HG03342 (cell line): ENCODE results near the gene NBPF9.
"Not testable (repeated sequence)": the region's sequence is repeated elsewhere in the genome, so short reads cannot be mapped to it uniquely, and the experiment has no call there.

Source experiments
- ATAC-seq: cut with Tn5 transposase; IDR thresholded peaks from one replicate; pipeline ENCODE4 v1.9.1; 2021; ENCODE audit warnings: mild to moderate bottlenecking, moderate library complexity; ENCODE audit not compliant: unreplicated experiment

NBPF9 gene

GRCh38 chr1:149016626-149017025, 86.7 kb downstream of the NBPF9 start:
- ATAC-seq = not testable (repeated sequence)

DNA sequence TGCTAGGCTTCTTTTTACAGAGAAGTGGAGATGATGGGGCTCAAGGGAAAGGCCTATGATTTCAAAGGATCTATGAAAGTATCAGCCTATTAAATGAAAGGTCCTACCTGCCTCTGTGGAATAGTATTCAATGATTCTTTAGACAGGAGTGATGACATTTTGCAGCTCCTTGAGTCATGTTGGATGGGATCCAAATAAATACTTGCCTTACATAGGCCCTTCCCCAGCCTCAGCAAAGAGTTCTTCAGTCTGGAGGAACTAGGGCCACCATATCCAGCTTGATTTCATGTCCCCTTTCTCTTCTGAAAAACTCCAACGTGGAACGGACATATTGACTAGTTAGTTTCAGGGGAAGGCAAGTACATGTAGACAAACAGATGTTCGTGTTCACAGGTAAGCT, 87.8 kb downstream of the NBPF9 start:
- not testable (repeated sequence) for ATAC-seq

- not testable (repeated sequence) for ATAC-seq
Observed at GRCh38 chr1:149013513-149013912, 89.8 kb downstream of the NBPF9 start.

DNA sequence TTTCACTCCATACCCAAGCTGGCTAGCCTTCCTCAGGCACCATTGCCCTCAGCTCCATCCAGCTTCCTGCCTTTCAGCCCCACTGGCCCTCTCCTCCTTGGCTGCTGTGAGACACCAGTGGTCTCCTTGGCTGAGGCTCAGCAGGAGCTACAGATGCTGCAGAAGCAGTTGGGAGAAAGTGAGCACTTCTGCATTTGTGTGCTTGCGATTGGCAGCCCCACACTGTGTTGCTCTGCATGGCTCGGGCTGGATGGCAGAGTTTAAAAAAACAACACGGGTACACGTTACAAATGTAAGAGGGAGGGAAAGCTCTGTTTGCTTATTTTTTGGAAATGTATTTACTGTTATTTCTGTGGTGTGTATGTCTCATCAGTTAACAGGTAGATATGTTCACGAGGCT, 90.8 kb downstream of the NBPF9 start:
- ATAC-seq = not testable (repeated sequence)

DNA sequence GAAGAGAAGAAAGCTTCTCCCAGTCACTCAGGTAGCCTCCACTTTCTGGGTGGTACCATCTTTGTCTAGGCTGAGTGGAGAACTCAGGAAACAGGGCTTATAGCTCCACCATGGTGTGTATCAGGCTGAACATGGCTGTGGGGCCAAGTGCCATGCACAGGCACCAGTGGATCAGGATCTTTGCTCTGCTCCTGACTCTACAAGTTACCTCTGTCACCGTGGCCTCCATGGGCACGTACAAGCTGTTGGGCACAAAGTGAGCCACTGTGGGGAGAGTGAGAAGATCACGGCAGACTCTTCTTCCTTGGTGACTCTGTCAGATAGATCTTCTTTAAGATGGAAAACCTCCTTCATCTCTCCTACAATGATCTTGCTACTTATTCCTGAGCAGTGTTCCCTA, 93.6 kb downstream of the NBPF9 start:
- not testable (repeated sequence) for ATAC-seq

DNA sequence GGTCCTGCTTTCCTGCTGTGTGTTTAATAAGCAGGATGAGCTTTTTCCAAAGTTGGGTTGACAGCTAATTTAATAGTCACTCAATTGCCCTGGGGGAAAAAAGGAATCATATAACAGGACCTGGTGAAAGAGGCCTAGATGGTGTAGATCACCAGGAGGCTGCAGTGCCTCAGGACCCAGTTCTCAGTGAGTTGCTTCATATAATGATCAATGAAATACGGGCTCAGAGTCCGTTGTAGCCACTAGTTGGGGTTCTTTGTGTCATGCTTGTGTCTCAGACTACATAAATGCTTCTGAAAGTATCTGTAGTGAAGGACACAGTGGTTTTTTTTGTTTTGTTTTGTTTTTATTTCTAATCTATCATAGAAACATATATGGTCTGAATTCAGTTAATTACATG, 94.6 kb downstream of the NBPF9 start:
- ATAC-seq = not testable (repeated sequence)

DNA sequence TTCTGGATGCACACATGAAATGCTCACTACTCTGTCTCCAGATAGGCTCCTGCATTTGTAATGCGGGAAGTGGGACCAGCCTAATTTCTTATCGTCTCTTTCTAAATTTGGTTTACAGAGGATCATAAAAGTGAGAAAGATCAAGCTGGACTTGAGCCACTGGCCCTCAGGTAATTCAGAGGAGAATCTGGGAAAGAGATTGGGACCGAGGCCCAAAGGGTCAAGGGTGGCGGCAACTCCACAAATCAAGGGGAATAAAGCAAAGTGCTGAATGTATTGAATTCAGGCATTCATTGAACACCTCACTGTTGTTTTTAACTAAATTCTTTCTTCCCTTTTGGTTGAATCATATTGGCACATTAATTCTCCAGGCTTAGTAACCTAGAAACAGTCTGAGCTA, 95.0 kb downstream of the NBPF9 start:
- ATAC-seq = not testable (repeated sequence)
